NCI-H1417 (cell line): ENCODE measurements around the gene DCPS.
A peak's percentile ranks its signal among the peaks of the same experiment; 100 is the strongest.
"Not testable (repeated sequence)": the region's sequence is repeated elsewhere in the genome, so short reads cannot be mapped to it uniquely, and the experiment has no call there.

Experiments
- DNase-seq, 3 experiments: peaks; one replicate each; lab custom pipeline; 2025; lab: John Stamatoyannopoulos, UW

The DCPS gene

GRCh38 chr11:126288237-126288636 is 15.6 kb upstream of the DCPS start:
- DNase-seq: no peak

GRCh38 chr11:126290887-126291286 is 13.0 kb upstream of the DCPS start:
- DNase-seq: no peak

- DNase-seq: no peak
These were observed 10.1 kb upstream of the DCPS start for GRCh38 chr11:126293726-126294125.

DNA sequence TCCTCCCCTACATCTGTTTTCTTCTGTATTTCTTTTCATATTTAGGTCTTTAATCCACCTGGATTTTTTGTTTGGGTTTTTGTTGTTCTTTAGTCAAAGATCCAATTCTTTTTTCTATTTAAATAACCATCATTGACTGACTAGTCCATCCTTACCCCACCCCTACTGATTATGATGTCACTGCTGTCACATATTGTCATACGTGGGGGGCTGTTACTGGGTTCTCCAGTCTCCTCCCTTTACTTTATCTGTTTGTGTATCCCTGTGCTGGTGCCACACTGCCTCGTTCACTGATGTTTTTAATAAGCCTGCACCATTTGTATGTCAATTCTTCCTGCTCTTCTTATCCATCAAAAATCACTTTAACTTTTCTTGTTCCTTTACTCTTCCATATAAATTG is 6.9 kb upstream of the DCPS start:
- DNase-seq: no peak

GRCh38 chr11:126304457-126305075 is 706 bp downstream of the DCPS start:
- peak in 1 of 3 experiments; percentile 67 for DNase-seq

- no peak for DNase-seq
These were observed 1.8 kb downstream of the DCPS start for GRCh38 chr11:126305699-126306098.

DNA sequence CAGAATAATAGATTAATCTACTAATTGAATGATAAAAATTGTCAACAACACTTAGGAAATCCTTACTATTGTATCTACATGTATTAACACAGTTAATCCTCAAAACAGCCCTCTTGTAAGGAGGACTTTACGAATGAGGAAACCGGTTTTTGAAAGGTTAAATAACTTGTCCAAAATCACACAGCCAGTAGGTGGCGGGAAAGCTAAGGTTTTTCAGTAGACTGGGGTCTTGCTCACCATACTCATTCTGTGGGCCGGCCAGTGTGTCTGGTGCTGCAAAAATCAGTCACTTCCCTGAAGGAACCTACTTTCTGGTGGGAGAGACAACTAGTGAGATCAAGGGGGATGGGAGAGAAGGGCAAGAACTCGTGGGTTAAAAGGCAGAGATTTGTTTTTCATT is 3.8 kb downstream of the DCPS start:
- peak in 2 of 3 experiments; percentile 18 to 52 for DNase-seq

GRCh38 chr11:126308271-126308671 is 4.4 kb downstream of the DCPS start:
- no peak for DNase-seq

GRCh38 chr11:126308771-126309170 is 4.9 kb downstream of the DCPS start:
- not testable (repeated sequence) for DNase-seq

- peak; percentile 54 to 81 (median 63) for DNase-seq
These were observed 6.5 kb downstream of the DCPS start for GRCh38 chr11:126310200-126310991.

GRCh38 chr11:126310992-126311310 is 7.1 kb downstream of the DCPS start:
- no peak for DNase-seq

GRCh38 chr11:126311401-126312291 is 7.8 kb downstream of the DCPS start:
- DNase-seq: no peak

DNA sequence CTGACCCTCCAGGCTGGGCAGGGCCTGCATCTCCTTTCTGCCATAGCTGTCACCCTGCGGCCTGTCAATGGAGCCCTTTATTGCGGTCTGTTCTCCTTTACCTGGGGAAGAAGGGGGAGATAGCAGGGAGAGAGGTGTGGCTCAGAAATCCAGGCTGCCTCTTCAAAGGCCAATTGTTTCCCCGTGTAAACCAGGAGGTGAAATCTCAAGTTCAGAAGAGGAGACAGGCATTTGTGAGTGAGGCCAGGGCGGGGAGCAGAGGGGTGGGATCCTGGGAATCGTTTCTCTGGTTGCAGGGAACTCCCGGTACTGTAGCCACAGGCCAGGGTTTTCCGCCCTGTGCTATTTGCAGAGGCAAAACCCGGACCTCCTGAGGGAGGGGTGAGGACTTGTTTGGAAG is 9.1 kb downstream of the DCPS start:
- DNase-seq: no peak

- DNase-seq: no peak
These were observed 10.0 kb downstream of the DCPS start for GRCh38 chr11:126313826-126314225.

- no peak for DNase-seq
These were observed 13.5 kb downstream of the DCPS start for GRCh38 chr11:126317432-126317755.

DNA sequence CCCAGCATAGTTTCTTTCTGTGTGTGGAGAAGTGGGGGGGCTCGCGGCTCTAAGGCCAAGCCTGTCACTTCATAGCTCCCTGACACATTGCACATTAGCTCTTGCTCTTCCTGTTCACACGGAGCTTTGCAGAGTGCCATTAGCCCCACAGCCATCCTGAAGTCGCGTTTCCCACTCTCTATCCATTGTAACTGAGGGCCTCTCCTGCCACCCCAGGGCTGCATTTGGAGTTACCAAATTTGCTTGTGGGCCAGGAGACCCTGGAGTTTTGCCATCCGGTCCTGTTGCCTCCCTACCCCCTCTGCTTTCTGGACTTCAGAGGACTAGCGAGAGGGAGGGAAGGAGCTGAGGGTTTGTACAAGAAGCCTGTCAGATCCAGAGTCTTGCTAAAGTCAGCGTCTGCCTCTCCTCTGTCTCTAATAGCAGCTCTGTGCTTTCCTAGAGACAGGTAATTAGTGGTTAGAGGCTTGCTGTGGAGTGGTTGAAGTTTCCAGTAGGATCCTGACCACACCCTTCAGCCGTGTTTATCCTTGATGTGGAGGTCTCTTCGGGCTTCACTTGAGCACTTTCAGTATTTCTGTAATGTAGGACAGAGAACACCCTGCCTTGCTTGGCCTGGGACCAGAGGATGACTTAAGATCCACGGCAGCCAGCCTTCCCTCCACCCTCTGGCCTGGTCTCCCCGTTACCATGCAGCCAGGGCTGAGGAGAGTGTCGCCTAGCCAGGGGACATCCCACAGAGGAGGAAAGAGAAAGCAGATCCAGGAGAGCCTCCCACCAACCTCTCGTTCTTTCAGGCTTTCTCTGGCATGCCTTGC is 14.1 kb downstream of the DCPS start:
- DNase-seq: peak; percentile 25 to 51 (median 48)

- DNase-seq: no peak
These were observed 14.9 kb downstream of the DCPS start for GRCh38 chr11:126318574-126319373.

- no peak for DNase-seq
These were observed 15.5 kb downstream of the DCPS start for GRCh38 chr11:126319374-126319740.

DNA sequence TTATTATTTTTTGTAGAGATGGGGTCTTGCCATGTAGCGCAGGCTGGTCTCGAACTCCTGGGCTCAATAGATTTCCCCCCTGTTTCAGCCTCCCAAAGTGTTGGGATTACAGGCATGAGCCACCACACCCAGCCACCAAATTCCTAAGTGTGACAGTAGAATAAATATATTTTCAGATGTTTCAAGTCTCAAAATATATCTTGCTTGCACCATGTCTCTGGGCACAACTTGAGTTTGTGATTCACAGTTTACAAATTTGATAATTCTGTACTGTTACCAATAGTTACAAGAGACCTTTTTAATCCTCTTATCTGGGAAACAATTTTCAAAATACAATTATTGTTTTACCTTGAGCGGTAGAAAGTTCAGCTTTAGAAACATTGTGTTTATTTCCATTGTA is 19.1 kb downstream of the DCPS start:
- no peak for DNase-seq

GRCh38 chr11:126327281-126328000 is 23.6 kb downstream of the DCPS start:
- DNase-seq: no peak

- DNase-seq: no peak
These were observed 24.1 kb downstream of the DCPS start for GRCh38 chr11:126328001-126328390.
